Chondrocyte (in vitro differentiated cells): ENCODE data around the gene TSHR. TPM values are rescaled to one million over a fixed set of nuclear protein-coding genes. Genes with fewer than 3 reads are reported as not detected.

ENCODE experiments used
- DNase-seq: peaks from one replicate; pipeline ENCODE4 v3.0.0; 2021; ENCODE audit warnings: mixed read lengths, low spot score
- H3K27ac Mint-ChIP-seq: one replicate; pipeline ENCODE4 v1.8.0; 2021; ENCODE audit warnings: mild to moderate bottlenecking, moderate library complexity, mixed read lengths; ENCODE audit not compliant: unreplicated experiment
- H3K27me3 Mint-ChIP-seq: 2 replicates; pipeline ENCODE4 v1.8.0; 2021; ENCODE audit warnings: low read depth, mixed read lengths
- H3K36me3 Mint-ChIP-seq: 2 replicates; pipeline ENCODE4 v1.8.0; 2021; ENCODE audit warnings: low read depth, mixed read lengths
- H3K4me1 Mint-ChIP-seq: 2 replicates; pipeline ENCODE4 v1.8.0; 2021; ENCODE audit warnings: low read depth, mild to moderate bottlenecking, mixed read lengths
- H3K4me3 Mint-ChIP-seq: one replicate; pipeline ENCODE4 v1.8.0; 2021; ENCODE audit warnings: mild to moderate bottlenecking, moderate library complexity, mixed read lengths; ENCODE audit not compliant: unreplicated experiment
- H3K9me3 Mint-ChIP-seq: 2 replicates; pipeline ENCODE4 v1.8.0; 2021; ENCODE audit warnings: low read depth, mixed read lengths
- total RNA-seq: library from RNA; stranded (reverse); gene quantifications from 3 replicates; pipeline ENCODE4 v1.2.1, GENCODE V29; 2021
- TF ChIP-seq, protein P1 (sequence below): fragments of 200-600 bp; sonication (generic); IDR thresholded peaks from 2 replicates; pipeline ENCODE4 v1.5.0; 2021; ENCODE audit warnings: antibody characterized with exemption, mild to moderate bottlenecking, moderate library complexity

The TSHR gene
- total RNA-seq, 1 donor from 2014 or later = not detected

DNA sequence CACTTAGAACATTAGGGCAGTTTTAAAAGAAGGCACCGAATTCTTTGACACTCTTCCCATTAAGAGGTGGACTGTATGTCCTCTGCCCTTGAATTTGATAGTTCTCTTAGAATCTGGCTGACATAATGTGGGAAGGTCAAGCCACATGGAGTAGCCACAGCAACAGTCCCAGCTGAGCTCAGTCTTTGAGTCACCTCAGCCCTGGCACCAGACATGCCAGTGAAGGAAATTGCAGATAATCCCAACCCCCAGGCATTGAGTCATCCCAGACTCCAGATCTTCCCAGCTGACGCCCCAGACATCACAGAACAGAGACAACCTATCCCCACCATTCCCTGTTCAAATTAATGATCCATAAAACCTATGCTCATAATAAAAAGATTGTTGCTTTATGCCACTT lies 181.9 kb downstream of the TSHR start:
- no peak overlapping the region for H3K27ac Mint-ChIP-seq
- TF ChIP-seq, protein P1, sequence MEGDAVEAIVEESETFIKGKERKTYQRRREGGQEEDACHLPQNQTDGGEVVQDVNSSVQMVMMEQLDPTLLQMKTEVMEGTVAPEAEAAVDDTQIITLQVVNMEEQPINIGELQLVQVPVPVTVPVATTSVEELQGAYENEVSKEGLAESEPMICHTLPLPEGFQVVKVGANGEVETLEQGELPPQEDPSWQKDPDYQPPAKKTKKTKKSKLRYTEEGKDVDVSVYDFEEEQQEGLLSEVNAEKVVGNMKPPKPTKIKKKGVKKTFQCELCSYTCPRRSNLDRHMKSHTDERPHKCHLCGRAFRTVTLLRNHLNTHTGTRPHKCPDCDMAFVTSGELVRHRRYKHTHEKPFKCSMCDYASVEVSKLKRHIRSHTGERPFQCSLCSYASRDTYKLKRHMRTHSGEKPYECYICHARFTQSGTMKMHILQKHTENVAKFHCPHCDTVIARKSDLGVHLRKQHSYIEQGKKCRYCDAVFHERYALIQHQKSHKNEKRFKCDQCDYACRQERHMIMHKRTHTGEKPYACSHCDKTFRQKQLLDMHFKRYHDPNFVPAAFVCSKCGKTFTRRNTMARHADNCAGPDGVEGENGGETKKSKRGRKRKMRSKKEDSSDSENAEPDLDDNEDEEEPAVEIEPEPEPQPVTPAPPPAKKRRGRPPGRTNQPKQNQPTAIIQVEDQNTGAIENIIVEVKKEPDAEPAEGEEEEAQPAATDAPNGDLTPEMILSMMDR = no peak
- DNase-seq = no peak
- no peak overlapping the region for H3K4me3 Mint-ChIP-seq
- H3K4me1 Mint-ChIP-seq = peaks cover 6% of the 10 kb centered on the region
- peaks cover 4% of the 10 kb centered on the region for H3K27me3 Mint-ChIP-seq
- H3K36me3 Mint-ChIP-seq = no peaks in the 10 kb centered on the region
- no peaks in the 10 kb centered on the region for H3K9me3 Mint-ChIP-seq

DNA sequence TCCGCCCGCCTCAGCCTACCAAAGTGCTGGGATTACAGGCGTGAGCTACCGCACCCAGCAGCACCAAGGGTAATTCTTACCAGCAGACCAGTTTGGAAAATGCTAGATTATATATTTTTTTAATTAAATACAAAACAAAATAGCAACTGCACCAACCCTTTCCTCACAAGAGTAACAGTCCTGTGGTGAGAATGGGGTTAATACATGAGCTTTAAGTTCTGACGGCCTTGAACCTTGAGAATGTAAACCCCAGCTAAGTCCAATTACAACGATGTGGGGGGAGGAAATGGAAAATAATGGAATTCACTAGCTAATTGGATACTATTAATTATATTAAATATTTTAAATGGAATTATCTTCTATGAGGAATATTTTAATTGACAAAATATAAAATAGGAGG lies 183.0 kb downstream of the TSHR start:
- TF ChIP-seq, protein P1 = no peak
- DNase-seq = no peak
- Mint-ChIP-seq H3K36me3 (no peaks in the 10 kb centered on the region), H3K4me1 (peaks cover 6% of the 10 kb centered on the region), H3K27me3 (no peaks in the 10 kb centered on the region), H3K4me3 (no peak overlapping the region), H3K27ac (no peak overlapping the region), H3K9me3 (no peaks in the 10 kb centered on the region)

DNA sequence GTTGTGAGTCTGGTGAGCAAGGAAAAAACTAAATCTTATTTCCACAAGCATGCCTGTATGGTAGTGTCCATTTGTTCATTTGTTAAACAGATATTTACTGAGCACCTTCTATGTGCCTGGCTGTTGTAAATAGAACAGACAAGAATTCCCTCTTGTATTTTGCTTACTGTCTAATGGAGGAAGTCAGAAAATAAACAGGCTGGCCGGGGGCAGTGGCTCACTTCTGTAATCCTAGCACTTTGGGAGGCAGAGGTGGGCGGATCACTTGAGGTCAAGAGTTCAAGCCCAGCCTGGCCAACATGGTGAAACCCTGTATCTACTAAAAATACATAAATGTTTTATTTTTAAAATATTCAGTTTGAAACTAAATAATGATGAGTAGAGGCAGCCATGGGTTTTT lies 186.0 kb downstream of the TSHR start:
- no peak for DNase-seq
- H3K4me1 Mint-ChIP-seq = peaks cover 6% of the 10 kb centered on the region
- H3K4me3 Mint-ChIP-seq = no peak overlapping the region
- H3K36me3 Mint-ChIP-seq = no peaks in the 10 kb centered on the region
- no peaks in the 10 kb centered on the region for H3K9me3 Mint-ChIP-seq
- no peak overlapping the region for H3K27ac Mint-ChIP-seq
- TF ChIP-seq, protein P1 = no peak
- H3K27me3 Mint-ChIP-seq = no peaks in the 10 kb centered on the region

DNA sequence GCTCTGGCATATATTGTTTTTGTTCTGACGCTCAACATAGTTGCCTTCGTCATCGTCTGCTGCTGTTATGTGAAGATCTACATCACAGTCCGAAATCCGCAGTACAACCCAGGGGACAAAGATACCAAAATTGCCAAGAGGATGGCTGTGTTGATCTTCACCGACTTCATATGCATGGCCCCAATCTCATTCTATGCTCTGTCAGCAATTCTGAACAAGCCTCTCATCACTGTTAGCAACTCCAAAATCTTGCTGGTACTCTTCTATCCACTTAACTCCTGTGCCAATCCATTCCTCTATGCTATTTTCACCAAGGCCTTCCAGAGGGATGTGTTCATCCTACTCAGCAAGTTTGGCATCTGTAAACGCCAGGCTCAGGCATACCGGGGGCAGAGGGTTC lies 188.4 kb downstream of the TSHR start:
- no peaks in the 10 kb centered on the region for H3K36me3 Mint-ChIP-seq
- no peaks in the 10 kb centered on the region for H3K27me3 Mint-ChIP-seq
- DNase-seq = no peak
- no peak overlapping the region for H3K27ac Mint-ChIP-seq
- H3K9me3 Mint-ChIP-seq = no peaks in the 10 kb centered on the region
- no peaks in the 10 kb centered on the region for H3K4me1 Mint-ChIP-seq
- H3K4me3 Mint-ChIP-seq = no peak overlapping the region
- TF ChIP-seq, protein P1 = no peak

DNA sequence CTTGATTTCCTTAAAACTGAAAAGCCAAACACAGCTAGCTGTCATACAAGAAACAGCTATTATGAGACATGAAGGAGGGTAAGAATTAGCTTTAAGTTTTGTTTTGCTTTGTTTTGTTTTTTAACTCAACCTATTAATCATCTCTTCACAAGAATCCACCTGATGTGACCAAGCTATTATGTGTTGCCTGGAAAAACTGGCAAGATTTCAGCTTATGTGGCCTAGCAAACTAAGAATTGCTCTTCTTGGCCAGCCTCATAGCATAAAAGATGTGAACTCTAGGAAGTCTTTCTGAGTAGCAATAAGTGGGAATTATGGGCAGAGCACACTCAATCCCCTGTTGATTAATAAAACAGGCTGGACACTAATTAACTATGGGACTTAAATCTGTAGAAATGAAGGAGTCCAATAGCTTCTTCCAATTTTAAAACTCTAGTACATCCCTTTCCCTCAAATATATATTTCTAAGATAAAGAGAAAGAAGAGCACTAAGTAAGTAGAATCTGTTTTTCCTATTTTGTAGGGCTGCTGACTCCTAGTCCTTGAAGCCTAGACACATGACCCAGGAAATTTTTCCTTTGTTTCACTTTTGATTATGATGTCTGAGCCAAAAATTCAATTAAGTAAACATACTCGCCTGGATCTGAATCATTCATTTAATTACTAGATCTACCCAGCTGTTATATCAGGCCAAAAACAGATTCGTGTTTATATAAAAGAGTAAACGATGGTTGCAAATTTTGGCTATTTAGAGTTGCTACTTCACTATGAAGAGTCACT lies 189.6 kb downstream of the TSHR start:
- Mint-ChIP-seq H3K27me3 (no peaks in the 10 kb centered on the region), H3K4me1 (no peaks in the 10 kb centered on the region), H3K27ac (no peak overlapping the region), H3K36me3 (no peaks in the 10 kb centered on the region), H3K4me3 (no peak overlapping the region), H3K9me3 (no peaks in the 10 kb centered on the region)
- TF ChIP-seq, protein P1 = no peak
- DNase-seq = no peak
